ENCODE results near the gene KCNH8. TPM values are rescaled to one million over a fixed set of nuclear protein-coding genes. Genes with fewer than 3 reads are reported as not detected.

The KCNH8 gene
- total RNA-seq, 1 experiment from 2014 or later = 3.7 TPM

DNA sequence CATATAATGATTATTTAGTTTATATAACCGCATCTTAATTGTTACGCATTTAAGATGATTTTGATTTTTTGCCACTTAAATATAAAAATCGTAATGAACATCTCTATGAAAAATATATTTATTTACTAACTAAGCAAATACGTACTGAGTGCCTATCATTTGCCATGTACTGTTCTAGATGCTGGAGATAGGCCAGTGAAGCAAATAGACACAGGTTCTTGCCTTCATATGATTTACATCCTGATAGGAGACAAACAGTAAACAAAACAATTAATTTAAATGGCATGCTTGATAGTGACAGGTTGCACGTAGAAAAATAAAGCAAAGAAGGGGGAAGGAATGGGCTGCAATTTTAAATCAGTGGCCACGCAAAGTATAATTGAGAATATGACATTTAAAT lies 217.2 kb downstream of the KCNH8 start:
- no peak for DNase-seq
- H3K4ac ChIP-seq (ENCODE audit: low read depth, low read length) = no peak overlapping the region
- Mint-ChIP-seq H3K4me3 (no peak overlapping the region), H3K9me3 (no peaks in the 10 kb centered on the region), H3K27me3 (ENCODE audit: low read depth) (no peaks in the 10 kb centered on the region), H3K36me3 (ENCODE audit: insufficient read depth in 1 of 3, low read depth in 3 of 3) (no peaks in the 10 kb centered on the region), H3K27ac (no peak overlapping the region), H3K4me1 (peaks cover 0 to 4% of the 10 kb centered on the region in 2 experiments; a peak in 1 of 4 replicates)
- TF ChIP-seq, protein P1, sequence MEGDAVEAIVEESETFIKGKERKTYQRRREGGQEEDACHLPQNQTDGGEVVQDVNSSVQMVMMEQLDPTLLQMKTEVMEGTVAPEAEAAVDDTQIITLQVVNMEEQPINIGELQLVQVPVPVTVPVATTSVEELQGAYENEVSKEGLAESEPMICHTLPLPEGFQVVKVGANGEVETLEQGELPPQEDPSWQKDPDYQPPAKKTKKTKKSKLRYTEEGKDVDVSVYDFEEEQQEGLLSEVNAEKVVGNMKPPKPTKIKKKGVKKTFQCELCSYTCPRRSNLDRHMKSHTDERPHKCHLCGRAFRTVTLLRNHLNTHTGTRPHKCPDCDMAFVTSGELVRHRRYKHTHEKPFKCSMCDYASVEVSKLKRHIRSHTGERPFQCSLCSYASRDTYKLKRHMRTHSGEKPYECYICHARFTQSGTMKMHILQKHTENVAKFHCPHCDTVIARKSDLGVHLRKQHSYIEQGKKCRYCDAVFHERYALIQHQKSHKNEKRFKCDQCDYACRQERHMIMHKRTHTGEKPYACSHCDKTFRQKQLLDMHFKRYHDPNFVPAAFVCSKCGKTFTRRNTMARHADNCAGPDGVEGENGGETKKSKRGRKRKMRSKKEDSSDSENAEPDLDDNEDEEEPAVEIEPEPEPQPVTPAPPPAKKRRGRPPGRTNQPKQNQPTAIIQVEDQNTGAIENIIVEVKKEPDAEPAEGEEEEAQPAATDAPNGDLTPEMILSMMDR (conservative IDR thresholded peaks at IDR 0.05) = no peak
- H3K27me3 ChIP-seq (ENCODE audit: insufficient read depth, low read length) = no peaks in the 10 kb centered on the region
- H3K79me1 ChIP-seq (ENCODE audit: insufficient read depth, low read depth, low read length, poor library complexity, severe bottlenecking) = no peaks in the 10 kb centered on the region
- H2AK5ac ChIP-seq (ENCODE audit: insufficient read length, low read length) = no peak overlapping the region
- no peak overlapping the region for H2BK20ac ChIP-seq (ENCODE audit: low read depth, low read length, poor library complexity, severe bottlenecking)
- H4K8ac ChIP-seq (replicated peaks; ENCODE audit: insufficient read length, low read depth, low read length) = no peak overlapping the region
- H3K79me2 ChIP-seq (ENCODE audit: insufficient read depth, low read length) = no peaks in the 10 kb centered on the region
- no peaks in the 10 kb centered on the region for H4K20me1 ChIP-seq (ENCODE audit: control insufficient read depth, insufficient read depth, insufficient read length)
- H4K91ac ChIP-seq (ENCODE audit: insufficient read length, low read depth, low read length) = no peak overlapping the region
- H2AFZ ChIP-seq (ENCODE audit: low read length) = no peak overlapping the region
- no peaks in the 10 kb centered on the region; the same call in 1 of the 2 replicates for H3K4me1 ChIP-seq (ENCODE audit: insufficient read depth, low read length)
- no peak overlapping the region for H3K27ac ChIP-seq (ENCODE audit: insufficient read length, low read depth, low read length)
- H2BK120ac ChIP-seq (ENCODE audit: low read depth, low read length, poor library complexity, severe bottlenecking) = no peak overlapping the region
- H3K23me2 ChIP-seq (ENCODE audit: insufficient read length, low read depth, low read length, poor library complexity, severe bottlenecking) = no peaks in the 10 kb centered on the region
- H3K9me3 ChIP-seq (ENCODE audit: control insufficient read depth, low read depth, low read length) = no peaks in the 10 kb centered on the region
- H3K9ac ChIP-seq (ENCODE audit: extremely low read depth, insufficient read length, low read length) = no peak overlapping the region
- H4K5ac ChIP-seq (ENCODE audit: insufficient read length, low read depth, low read length) = no peak overlapping the region
- no peak overlapping the region for H3K18ac ChIP-seq (ENCODE audit: insufficient read length, low read depth, low read length)
- no peak overlapping the region for H3T11ph ChIP-seq (ENCODE audit: low read length)
- no peak overlapping the region for H2BK15ac ChIP-seq (ENCODE audit: low read depth, low read length)
- no peak overlapping the region for H2BK12ac ChIP-seq (ENCODE audit: insufficient read length, low read depth, low read length)
- H3K4me2 ChIP-seq (ENCODE audit: insufficient read depth, insufficient read length, low read length) = no peak overlapping the region
- H3K14ac ChIP-seq (ENCODE audit: insufficient read depth, low read length) = no peak overlapping the region
- H3K56ac ChIP-seq (ENCODE audit: insufficient read length, low read depth, low read length) = no peak overlapping the region
- no peak overlapping the region for H3K23ac ChIP-seq (ENCODE audit: insufficient read length, low read depth, low read length)
- H2BK5ac ChIP-seq (ENCODE audit: insufficient read length, low read length) = no peak overlapping the region
- WGBS (ENCODE audit: extremely low coverage, insufficient read length, low lambda C conversion rate) = no CpG with 5 or more reads among the region's 6 CpGs
